SK-N-SH treated with all-trans-retinoic acid at 6 μM for 48 hours (cell line): ENCODE results near the gene UNG.

Experiments used
- BACH2 ChIP-seq: fragments of 250-450 bp; sonication (Bioruptor Pico); IDR thresholded peaks from 2 replicates; pipeline ENCODE4 v1.9.0; 2021; ENCODE audit warnings: mild to moderate bottlenecking, borderline replicate concordance
- CSRNP3 ChIP-seq: fragments of 250-450 bp; sonication (Bioruptor Pico); IDR thresholded peaks from 2 replicates; pipeline ENCODE4 v1.5.1; 2021; ENCODE audit warnings: mild to moderate bottlenecking, moderate library complexity
- GLIS3 ChIP-seq: fragments of 250-450 bp; sonication (Bioruptor Pico); IDR thresholded peaks from 2 replicates; pipeline ENCODE4 v1.5.0; 2020; ENCODE audit warnings: mild to moderate bottlenecking, moderate library complexity
- ISL1 ChIP-seq: fragments of 250-450 bp; sonication (Bioruptor Pico); IDR thresholded peaks from 2 replicates; pipeline ENCODE4 v2.1.2; 2022; ENCODE audit warnings: mild to moderate bottlenecking, moderate library complexity
- POU6F1 ChIP-seq: fragments of 250-450 bp; sonication (Bioruptor Pico); IDR thresholded peaks from 2 replicates; pipeline ENCODE4 v1.8.0; 2021; ENCODE audit warnings: low read depth, mild to moderate bottlenecking, moderate library complexity, borderline replicate concordance
- PPARA ChIP-seq: fragments of 250-450 bp; sonication (Bioruptor Pico); IDR thresholded peaks from 2 replicates; pipeline ENCODE4 v1.5.0; 2020; ENCODE audit warnings: mild to moderate bottlenecking, borderline replicate concordance
- RARB ChIP-seq: fragments of 250-450 bp; sonication (Bioruptor Pico); IDR thresholded peaks from 2 replicates; pipeline ENCODE4 v1.8.0; 2021; ENCODE audit warnings: mild to moderate bottlenecking, moderate library complexity
- TCF4 ChIP-seq: fragments of 250-450 bp; sonication (Bioruptor Pico); IDR thresholded peaks from 2 replicates; pipeline ENCODE4 v1.8.0; 2021; ENCODE audit warnings: mild to moderate bottlenecking, moderate library complexity, borderline replicate concordance
- TOX ChIP-seq: fragments of 250-450 bp; sonication (Bioruptor Pico); IDR thresholded peaks from 2 replicates; pipeline ENCODE4 v1.8.0; 2021; ENCODE audit warnings: mild to moderate bottlenecking, moderate library complexity, borderline replicate concordance
- ZFP3 ChIP-seq: fragments of 250-450 bp; sonication (Bioruptor Pico); IDR thresholded peaks from 2 replicates; pipeline ENCODE4 v1.5.0; 2020; ENCODE audit warnings: mild to moderate bottlenecking, moderate library complexity
- ZNF70 ChIP-seq: fragments of 450-650 bp; formaldehyde crosslinking; IDR thresholded peaks from 2 replicates; pipeline ENCODE4 v1.5.0; 2020; ENCODE audit warnings: mild to moderate bottlenecking, moderate library complexity
- TF ChIP-seq, protein P1 (sequence below): fragments of 250-450 bp; sonication (Bioruptor Pico); IDR thresholded peaks from 2 replicates; pipeline ENCODE4 v1.8.0; 2020; ENCODE audit warnings: mild to moderate bottlenecking, moderate library complexity, borderline replicate concordance
- TF ChIP-seq, protein P2 (sequence below): fragments of 250-450 bp; sonication (Bioruptor Pico); IDR thresholded peaks from 2 replicates; pipeline ENCODE4 v1.5.1; 2020; ENCODE audit warnings: low read depth, mild to moderate bottlenecking, moderate library complexity

DNA sequence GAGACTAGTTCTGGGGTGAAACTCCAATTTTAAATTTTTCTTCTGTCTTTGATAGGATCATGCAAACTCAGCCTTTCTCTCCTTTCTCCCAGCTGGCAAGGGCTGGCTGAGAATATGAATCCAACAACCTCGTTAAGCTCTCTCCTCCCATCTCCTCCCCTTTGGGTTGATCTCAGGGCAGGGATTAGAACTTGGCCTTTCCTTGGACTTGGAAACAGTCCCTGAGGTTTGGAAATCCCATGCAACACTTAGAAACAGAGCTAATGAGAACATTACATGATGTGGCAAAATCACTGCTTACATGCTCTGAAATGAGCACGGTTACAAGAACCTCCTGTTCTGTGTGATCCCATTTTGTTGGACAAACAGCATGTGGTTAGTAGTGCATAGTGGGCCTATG, 50.6 kb downstream of the UNG start:
- TF ChIP-seq ISL1 = no peak
- no peak for TF ChIP-seq CSRNP3
- TF ChIP-seq ZNF70 = no peak
- no peak for TF ChIP-seq ZFP3 (CRISPR knock-in tag)
- TF ChIP-seq TOX = no peak
- TF ChIP-seq, protein P1, sequence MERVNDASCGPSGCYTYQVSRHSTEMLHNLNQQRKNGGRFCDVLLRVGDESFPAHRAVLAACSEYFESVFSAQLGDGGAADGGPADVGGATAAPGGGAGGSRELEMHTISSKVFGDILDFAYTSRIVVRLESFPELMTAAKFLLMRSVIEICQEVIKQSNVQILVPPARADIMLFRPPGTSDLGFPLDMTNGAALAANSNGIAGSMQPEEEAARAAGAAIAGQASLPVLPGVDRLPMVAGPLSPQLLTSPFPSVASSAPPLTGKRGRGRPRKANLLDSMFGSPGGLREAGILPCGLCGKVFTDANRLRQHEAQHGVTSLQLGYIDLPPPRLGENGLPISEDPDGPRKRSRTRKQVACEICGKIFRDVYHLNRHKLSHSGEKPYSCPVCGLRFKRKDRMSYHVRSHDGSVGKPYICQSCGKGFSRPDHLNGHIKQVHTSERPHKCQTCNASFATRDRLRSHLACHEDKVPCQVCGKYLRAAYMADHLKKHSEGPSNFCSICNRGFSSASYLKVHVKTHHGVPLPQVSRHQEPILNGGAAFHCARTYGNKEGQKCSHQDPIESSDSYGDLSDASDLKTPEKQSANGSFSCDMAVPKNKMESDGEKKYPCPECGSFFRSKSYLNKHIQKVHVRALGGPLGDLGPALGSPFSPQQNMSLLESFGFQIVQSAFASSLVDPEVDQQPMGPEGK = no peak
- TF ChIP-seq POU6F1 = no peak
- TF ChIP-seq, protein P2, sequence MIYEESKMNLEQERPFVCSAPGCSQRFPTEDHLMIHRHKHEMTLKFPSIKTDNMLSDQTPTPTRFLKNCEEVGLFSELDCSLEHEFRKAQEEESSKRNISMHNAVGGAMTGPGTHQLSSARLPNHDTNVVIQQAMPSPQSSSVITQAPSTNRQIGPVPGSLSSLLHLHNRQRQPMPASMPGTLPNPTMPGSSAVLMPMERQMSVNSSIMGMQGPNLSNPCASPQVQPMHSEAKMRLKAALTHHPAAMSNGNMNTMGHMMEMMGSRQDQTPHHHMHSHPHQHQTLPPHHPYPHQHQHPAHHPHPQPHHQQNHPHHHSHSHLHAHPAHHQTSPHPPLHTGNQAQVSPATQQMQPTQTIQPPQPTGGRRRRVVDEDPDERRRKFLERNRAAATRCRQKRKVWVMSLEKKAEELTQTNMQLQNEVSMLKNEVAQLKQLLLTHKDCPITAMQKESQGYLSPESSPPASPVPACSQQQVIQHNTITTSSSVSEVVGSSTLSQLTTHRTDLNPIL = no peak
- no peak for TF ChIP-seq BACH2 (CRISPR knock-in tag)
- no peak for TF ChIP-seq RARB (CRISPR knock-in tag)
- no peak for TF ChIP-seq GLIS3 (CRISPR knock-in tag)
- no peak for TF ChIP-seq TCF4 (CRISPR knock-in tag)
- no peak for TF ChIP-seq PPARA (CRISPR knock-in tag)
